Muscle of leg (tissue), 11 donors: Measurements from ENCODE around the gene NRXN3. TPM values are rescaled to one million over a fixed set of nuclear protein-coding genes. Genes with fewer than 3 reads are reported as not detected.

ENCODE experiments used
- DNase-seq: peaks from one replicate; pipeline ENCODE4 v3.0.0; 2013
- H3K27ac ChIP-seq: one replicate; pipeline ENCODE4 v1.5.1; 2013; ENCODE audit warnings: mild to moderate bottlenecking, low read length, control low read depth
- H3K27me3 ChIP-seq: one replicate; pipeline ENCODE4 v1.6.1; 2013; ENCODE audit warnings: low read length; ENCODE audit not compliant: control insufficient read depth, insufficient read depth
- H3K36me3 ChIP-seq: one replicate; pipeline ENCODE4 v1.6.1; 2013; ENCODE audit warnings: low read length; ENCODE audit not compliant: control insufficient read depth, insufficient read depth
- H3K4me1 ChIP-seq: one replicate; pipeline ENCODE4 v1.6.1; 2013; ENCODE audit warnings: low read length; ENCODE audit not compliant: control insufficient read depth, insufficient read depth
- H3K4me3 ChIP-seq: one replicate; pipeline ENCODE4 v1.5.1; 2013; ENCODE audit warnings: low read length, control low read depth
- H3K9me3 ChIP-seq: replicated peaks from 2 replicates; pipeline ENCODE4 v1.6.1; 2013; ENCODE audit warnings: low read depth, low read length; ENCODE audit not compliant: control insufficient read depth
- WGBS: methylation state at CpG from one replicate; pipeline ENCODE4 v1.1.5; 2013; ENCODE audit warnings: missing lambda C conversion rate; ENCODE audit not compliant: insufficient coverage; 5-methylcytosine and 5-hydroxymethylcytosine counted together
- polyA plus RNA-seq, 8 donors: library from polyadenylated mRNA; unstranded; fragments of 120-200 nt; gene quantifications; one replicate each; pipeline versions ENCODE4 v1.2.1 to v1.2.3, GENCODE V29; 2013; ENCODE audit warnings: inconsistent platforms in 1 of 8, low replicate concordance in 1 of 8; ENCODE audit not compliant: insufficient read length in 8 of 8, insufficient read depth in 1 of 8
- total RNA-seq: library from RNA; stranded (reverse); fragments of 120-200 nt; gene quantifications from one replicate; pipeline ENCODE4 v1.2.4, GENCODE V29; 2013

Gene NRXN3
- total and polyA plus RNA-seq, 9 donors = 0.49 to 1.9 (median 0.69) TPM

DNA sequence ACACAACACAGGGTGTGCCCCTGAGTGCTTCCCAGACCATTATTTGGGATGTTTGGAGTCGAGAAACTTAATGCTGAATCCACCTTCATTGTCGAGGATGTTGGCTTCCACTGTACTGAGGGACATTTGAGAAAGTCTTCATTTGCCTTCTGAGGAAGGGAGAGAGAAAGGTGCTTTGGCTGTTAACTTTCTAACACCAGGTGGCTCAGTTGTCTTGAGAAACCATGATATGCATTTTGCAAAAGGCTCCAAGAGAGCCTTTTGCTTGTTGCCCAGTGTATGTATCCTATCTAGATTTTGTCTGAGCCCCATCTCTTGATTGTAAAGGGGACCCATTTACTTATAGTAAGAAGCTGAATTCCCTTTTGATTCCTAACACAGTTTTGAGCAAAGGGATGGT lies 28.6 kb upstream of the NRXN3 start:
- Histone ChIP-seq H3K27ac (no peak overlapping the region), H3K27me3 (no peaks in the 10 kb centered on the region), H3K4me3 (no peak overlapping the region), H3K9me3 (no peaks in the 10 kb centered on the region), H3K4me1 (no peaks in the 10 kb centered on the region), H3K36me3 (no peaks in the 10 kb centered on the region)
- no peak for DNase-seq
- no CpG with 5 or more reads among the region's 2 CpGs for WGBS

GRCh38 chr14:78142998-78143397 lies 27.2 kb upstream of the NRXN3 start:
- no peaks in the 10 kb centered on the region for H3K9me3 ChIP-seq
- no peak for DNase-seq
- H3K36me3 ChIP-seq = no peaks in the 10 kb centered on the region
- H3K27ac ChIP-seq = no peak overlapping the region
- 100% methylated on average over 1 of the region's 5 CpGs for WGBS
- no peaks in the 10 kb centered on the region for H3K27me3 ChIP-seq
- H3K4me3 ChIP-seq = no peak overlapping the region
- no peaks in the 10 kb centered on the region for H3K4me1 ChIP-seq

DNA sequence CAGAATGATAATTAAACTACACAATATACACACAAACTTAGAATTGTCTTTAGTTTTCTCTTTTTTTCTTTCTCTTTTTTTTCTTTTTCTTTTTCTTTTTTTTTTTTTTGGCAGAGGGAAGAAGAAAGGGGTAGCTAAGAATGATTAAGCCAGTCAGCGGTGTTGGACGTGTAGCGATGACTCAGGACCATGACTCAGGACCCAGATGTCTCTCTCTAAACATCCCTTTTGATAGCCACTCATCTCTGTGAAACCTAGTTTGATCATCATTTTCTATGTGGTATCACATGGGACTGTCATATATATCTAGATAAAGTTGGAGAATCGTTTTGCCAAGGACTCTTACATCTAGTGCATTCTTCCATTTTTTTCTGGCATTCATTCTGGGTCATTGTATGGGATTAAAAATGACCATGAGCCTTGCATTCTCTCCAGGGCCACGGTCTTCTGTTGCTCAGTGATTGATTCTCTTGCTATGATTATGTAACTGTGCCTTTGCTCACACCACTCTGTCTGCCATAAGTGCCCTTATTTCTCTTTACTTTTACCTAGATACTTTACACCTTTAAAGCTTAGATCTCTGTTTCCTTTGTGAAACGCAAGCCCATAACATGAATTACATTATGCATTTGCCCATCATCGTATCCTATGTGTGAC lies 26.6 kb upstream of the NRXN3 start:
- no peak overlapping the region for H3K27ac ChIP-seq

GRCh38 chr14:78152201-78153063 lies 17.7 kb upstream of the NRXN3 start:
- no peak overlapping the region for H3K27ac ChIP-seq
- H3K36me3 ChIP-seq = no peaks in the 10 kb centered on the region
- H3K4me1 ChIP-seq = no peaks in the 10 kb centered on the region
- 50% methylated on average over 3 of the region's 14 CpGs for WGBS
- no peak overlapping the region for H3K4me3 ChIP-seq
- no peaks in the 10 kb centered on the region for H3K9me3 ChIP-seq
- no peak for DNase-seq
- no peaks in the 10 kb centered on the region for H3K27me3 ChIP-seq

More for the DNA sequence above, 26.6 kb upstream of the NRXN3 start:
- H3K4me1 ChIP-seq = no peaks in the 10 kb centered on the region
- no peaks in the 10 kb centered on the region for H3K9me3 ChIP-seq
- no peaks in the 10 kb centered on the region for H3K27me3 ChIP-seq
- no peak for DNase-seq
- H3K4me3 ChIP-seq = no peak overlapping the region
- WGBS = no CpG with 5 or more reads among the region's 7 CpGs
- no peaks in the 10 kb centered on the region for H3K36me3 ChIP-seq

DNA sequence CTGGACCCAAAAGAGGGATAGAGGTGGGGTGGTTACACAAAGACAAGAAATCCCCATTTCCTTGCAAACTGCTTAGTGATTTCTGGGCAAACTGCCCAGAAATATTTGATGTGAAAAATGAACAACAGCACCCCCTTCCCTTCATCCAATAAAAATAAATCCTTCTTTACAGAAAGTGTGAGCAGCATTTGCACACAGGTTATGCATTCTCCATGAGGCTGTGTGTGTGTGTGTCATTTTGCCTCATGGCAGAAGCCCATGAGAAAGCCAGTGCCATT lies 17.2 kb upstream of the NRXN3 start:
- DNase-seq = peak; percentile 46
- H3K36me3 ChIP-seq = no peaks in the 10 kb centered on the region

GRCh38 chr14:78154827-78155226 lies 15.3 kb upstream of the NRXN3 start:
- no peak overlapping the region for H3K4me3 ChIP-seq
- no peak overlapping the region for H3K27ac ChIP-seq
- 35% methylated on average over 1 of the region's 2 CpGs for WGBS
- no peaks in the 10 kb centered on the region for H3K9me3 ChIP-seq
- no peaks in the 10 kb centered on the region for H3K36me3 ChIP-seq
- no peaks in the 10 kb centered on the region for H3K4me1 ChIP-seq
- no peak for DNase-seq
- no peaks in the 10 kb centered on the region for H3K27me3 ChIP-seq

More for the DNA sequence above, 17.2 kb upstream of the NRXN3 start:
- H3K4me1 ChIP-seq = no peaks in the 10 kb centered on the region
- no peak overlapping the region for H3K4me3 ChIP-seq
- no peaks in the 10 kb centered on the region for H3K27me3 ChIP-seq
- H3K9me3 ChIP-seq = no peaks in the 10 kb centered on the region
- H3K27ac ChIP-seq = no peak overlapping the region

- DNase-seq = no peak
- Histone ChIP-seq H3K27me3 (no peaks in the 10 kb centered on the region), H3K27ac (no peak overlapping the region), H3K9me3 (no peaks in the 10 kb centered on the region), H3K36me3 (no peaks in the 10 kb centered on the region), H3K4me3 (no peak overlapping the region), H3K4me1 (no peaks in the 10 kb centered on the region)
- 80% methylated on average over 1 of the region's 2 CpGs for WGBS
Observed at GRCh38 chr14:78156196-78156595, 14.0 kb upstream of the NRXN3 start.

GRCh38 chr14:78157494-78158437 lies 12.4 kb upstream of the NRXN3 start:
- no peak overlapping the region for H3K4me3 ChIP-seq
- no peak overlapping the region for H3K27ac ChIP-seq
- WGBS = 49% methylated on average over 5 of the region's 15 CpGs
- peak; percentile 26 for DNase-seq
- H3K4me1 ChIP-seq = no peaks in the 10 kb centered on the region
- H3K36me3 ChIP-seq = no peaks in the 10 kb centered on the region
- no peaks in the 10 kb centered on the region for H3K9me3 ChIP-seq
- H3K27me3 ChIP-seq = no peaks in the 10 kb centered on the region

GRCh38 chr14:78162202-78162601 lies 8.0 kb upstream of the NRXN3 start:
- no peak for DNase-seq
- 85% methylated on average over 1 of the region's 5 CpGs for WGBS
- H3K36me3 ChIP-seq = no peaks in the 10 kb centered on the region
- no peak overlapping the region for H3K27ac ChIP-seq
- no peaks in the 10 kb centered on the region for H3K9me3 ChIP-seq
- no peak overlapping the region for H3K4me3 ChIP-seq
- H3K4me1 ChIP-seq = no peaks in the 10 kb centered on the region
- no peaks in the 10 kb centered on the region for H3K27me3 ChIP-seq
